ENCODE measurements around the gene ELF2. TPM values are rescaled to one million over a fixed set of nuclear protein-coding genes. Genes with fewer than 3 reads are reported as not detected.

ELF2 gene
- polyA plus RNA-seq, 1 of the 3 experiments (the other 2 are of a cell fraction), result 14.0 TPM

GRCh38 chr4:139144911-139145551, 32.0 kb downstream of the ELF2 start:
- H3F3A ChIP-seq (replicated peaks; ENCODE audit: insufficient read depth), result no peaks in the 10 kb centered on the region
- no peaks in the 10 kb centered on the region for H3K9me2 ChIP-seq
- no peaks in the 10 kb centered on the region for H3K9me3 ChIP-seq
- H3K27me3 ChIP-seq (ENCODE audit: insufficient read depth), result no peaks in the 10 kb centered on the region
- no peak overlapping the region for H3K4me3 ChIP-seq (ENCODE audit: low read depth in 2 of 2, low read length in 1 of 2)
- H3K79me2 ChIP-seq (ENCODE audit: insufficient read depth), result peaks cover 78% of the 10 kb centered on the region
- ChIA-PET CTCF (no interaction called here), POLR2A (no interaction called here)
- H4K20me1 ChIP-seq (ENCODE audit: insufficient read depth), result peaks cover 10% of the 10 kb centered on the region; the same call in 1 of the 2 replicates
- H3K4me2 ChIP-seq, result no peak overlapping the region; the same call in 1 of the 2 replicates
- H3K9ac ChIP-seq, result no peak overlapping the region
- no peak for DNase-seq
- no peak overlapping the region for H2AFZ ChIP-seq (ENCODE audit: low read depth)
- no peak overlapping the region for H3K27ac ChIP-seq (ENCODE audit: low read depth in 2 of 2, low read length in 1 of 2)
- 93% methylated on average over 3 of the region's 3 CpGs for WGBS (ENCODE audit: low lambda C conversion rate)
- peaks cover 12 to 14% of the 10 kb centered on the region in 2 experiments; a peak in 2 of 4 replicates for H3K4me1 ChIP-seq (ENCODE audit: control insufficient read depth in 1 of 2, insufficient read depth in 2 of 2, low read depth in 1 of 2, low read length in 1 of 2)
- no peaks in the 10 kb centered on the region for H3K36me3 ChIP-seq (replicated peaks in 1 of 2; ENCODE audit: control insufficient read depth in 1 of 2, insufficient read depth in 2 of 2, low read length in 1 of 2)
- TF ChIP-seq NFIC (IDR thresholded peaks at IDR 0.05; ENCODE audit: borderline replicate concordance), result 0 out of 2 replicates have a peak, but pooled peaks have one; percentile 28
- TF ChIP-seq GABPA (IDR thresholded peaks at IDR 0.05; ENCODE audit: low read depth), result no peak

- WGBS (ENCODE audit: low lambda C conversion rate), result 89% methylated on average over 7 of the region's 7 CpGs
- H3K27ac ChIP-seq (ENCODE audit: low read depth in 2 of 2, low read length in 1 of 2), result no peak overlapping the region
- H3K4me1 ChIP-seq (ENCODE audit: control insufficient read depth in 1 of 2, insufficient read depth in 2 of 2, low read depth in 1 of 2, low read length in 1 of 2), result peaks cover 12 to 14% of the 10 kb centered on the region in 2 experiments; a peak in 3 of 4 replicates
- no peak for DNase-seq
- no peaks in the 10 kb centered on the region for H3K9me3 ChIP-seq
- H3K4me3 ChIP-seq (ENCODE audit: low read depth in 2 of 2, low read length in 1 of 2), result no peak overlapping the region
- TF ChIP-seq REST (IDR thresholded peaks at IDR 0.05; ENCODE audit: low read depth, low read length) (no peak), USF2 (IDR thresholded peaks at IDR 0.05; ENCODE audit: borderline replicate concordance, low read depth, low read length) (no peak), CHD2 (IDR thresholded peaks at IDR 0.05; ENCODE audit: low read length, partially characterized antibody) (no peak), RAD21 (IDR thresholded peaks at IDR 0.05; ENCODE audit: low read length) (no peak), TCF12 (IDR thresholded peaks at IDR 0.05) (peak; percentile 9; the same call in 1 of the 2 replicates)
- H3K36me3 ChIP-seq (replicated peaks in 1 of 2; ENCODE audit: control insufficient read depth in 1 of 2, insufficient read depth in 2 of 2, low read length in 1 of 2), result no peaks in the 10 kb centered on the region
- H4K20me1 ChIP-seq (ENCODE audit: insufficient read depth), result peaks cover 10% of the 10 kb centered on the region; the same call in 1 of the 2 replicates
- POLR2A ChIA-PET, result no interaction called here
- no peaks in the 10 kb centered on the region for H3F3A ChIP-seq (replicated peaks; ENCODE audit: insufficient read depth)
- H3K4me2 ChIP-seq, result no peak overlapping the region; the same call in 1 of the 2 replicates
- H3K27me3 ChIP-seq (ENCODE audit: insufficient read depth), result no peaks in the 10 kb centered on the region
- CTCF ChIA-PET, result interaction anchor here (1.2 kb wide), 1 partner anchor 151 kb away, joined by 3 read pairs; no protein-coding TSS in a partner anchor
- no peaks in the 10 kb centered on the region for H3K9me2 ChIP-seq
- H3K9ac ChIP-seq, result no peak overlapping the region
- peaks cover 75% of the 10 kb centered on the region for H3K79me2 ChIP-seq (ENCODE audit: insufficient read depth)
- H2AFZ ChIP-seq (ENCODE audit: low read depth), result no peak overlapping the region
These were observed 32.7 kb downstream of the ELF2 start for GRCh38 chr4:139144161-139144859.
